ENCODE results near the gene MTFP1.

MTFP1 gene

DNA sequence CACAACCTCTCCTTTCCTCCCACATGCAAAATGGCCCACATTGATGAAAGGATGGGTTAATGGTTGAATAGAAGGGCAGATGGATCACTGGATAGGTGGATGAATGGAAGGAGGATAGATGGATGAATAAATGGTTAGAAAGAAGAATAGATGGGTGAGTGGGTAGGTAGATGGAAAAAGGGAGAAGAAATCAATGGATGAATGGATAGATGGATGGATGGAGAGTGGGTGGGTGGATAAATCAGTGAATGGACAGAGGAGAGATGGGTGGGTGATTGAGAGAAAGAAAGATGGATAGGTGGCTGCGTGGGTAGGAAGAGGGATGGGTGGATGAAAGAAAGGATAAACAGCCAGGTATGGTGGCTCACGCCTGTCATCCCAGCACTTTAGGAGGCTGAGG is 45.1 kb downstream of the MTFP1 start:
- Histone ChIP-seq H3K4me1 (ENCODE audit: control insufficient read depth, insufficient read depth, low read depth, low read length) (no peaks in the 10 kb centered on the region), H3K23ac (ENCODE audit: low read length in 2 of 2) (no peak overlapping the region), H3K4me3 (ENCODE audit: insufficient read depth in 1 of 2, low read depth in 1 of 2, low read length in 2 of 2) (no peak overlapping the region), H3K4ac (ENCODE audit: low read depth in 1 of 2, low read length in 2 of 2) (no peak overlapping the region), H3K36me3 (ENCODE audit: control insufficient read depth in 1 of 2, insufficient read depth in 2 of 2, low read depth in 1 of 2, low read length in 2 of 2) (no peaks in the 10 kb centered on the region), H4K91ac (ENCODE audit: low read length) (no peak overlapping the region), H4K8ac (ENCODE audit: low read length) (no peak overlapping the region), H2AFZ (ENCODE audit: low read depth, low read length) (no peak overlapping the region), H2BK5ac (ENCODE audit: low read depth, low read length, poor library complexity, severe bottlenecking) (no peak overlapping the region), H3K27me3 (ENCODE audit: control insufficient read depth in 1 of 2, insufficient read depth in 1 of 2, low read length in 2 of 2) (peaks cover 66 to 68% of the 10 kb centered on the region in 2 experiments), H2AK5ac (ENCODE audit: low read length, severe bottlenecking) (no peak overlapping the region), H2BK15ac (ENCODE audit: low read depth, poor library complexity, severe bottlenecking) (no peak overlapping the region), H3K18ac (ENCODE audit: low read depth in 1 of 2, low read length in 2 of 2) (no peak overlapping the region), H3K79me1 (replicated peaks; ENCODE audit: low read length, poor library complexity, severe bottlenecking) (no peaks in the 10 kb centered on the region), H3K27ac (ENCODE audit: low read length, poor library complexity, severe bottlenecking) (no peak overlapping the region), H3K14ac (ENCODE audit: low read length in 2 of 2) (no peak overlapping the region), H2BK120ac (ENCODE audit: low read depth, low read length) (no peak overlapping the region), H3K9me3 (ENCODE audit: control insufficient read depth, low read length) (no peaks in the 10 kb centered on the region), H3K4me2 (ENCODE audit: low read length, poor library complexity, severe bottlenecking) (no peak overlapping the region), H3K9ac (ENCODE audit: low read length) (no peak overlapping the region), H2BK12ac (ENCODE audit: low read length in 2 of 2) (no peak overlapping the region)
- DNase-seq, result no peak
- whole genome bisulfite sequencing, result 45% methylated on average over 1 of the region's 2 CpGs

DNA sequence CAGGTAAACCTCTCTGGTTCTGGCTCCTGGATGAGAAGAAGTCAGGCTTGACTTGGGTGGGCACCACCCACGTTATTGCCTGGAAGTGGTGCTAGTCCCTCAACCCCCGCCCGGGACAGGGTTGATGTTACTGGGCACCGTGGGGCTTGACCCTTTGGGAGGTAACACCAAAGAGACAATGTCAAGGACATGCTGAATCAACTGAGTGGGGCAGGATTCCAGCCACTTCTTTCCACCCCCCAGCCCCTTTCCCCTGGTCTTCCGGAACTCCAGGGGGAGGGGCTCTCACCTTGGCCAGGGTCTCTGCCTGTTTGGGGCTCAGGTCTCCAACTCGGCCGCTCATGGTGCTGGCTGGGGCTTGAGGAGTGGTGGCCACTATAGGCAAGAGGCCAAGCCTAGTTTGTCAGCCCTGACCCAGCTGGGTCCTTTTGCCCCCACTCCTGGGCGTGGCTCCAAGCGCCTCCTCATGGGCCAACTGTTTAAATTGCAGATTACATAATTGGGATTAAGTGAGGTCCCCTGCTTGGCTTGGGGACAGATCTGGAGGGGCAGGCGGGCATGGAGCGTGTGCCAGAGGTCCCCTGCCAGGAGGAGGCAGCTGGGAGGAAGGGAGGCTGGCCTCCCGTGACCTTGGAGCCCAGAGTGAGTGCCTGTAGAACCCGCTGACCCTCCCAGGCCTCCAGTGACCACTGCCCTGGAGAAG is 46.2 kb downstream of the MTFP1 start, which contains the start of gene SEC14L3:
TSS of gene SEC14L3 (minus strand) at position 402 of the 703 bp plus-strand sequence. CDS start at position 343, 59 bp downstream.
- Histone ChIP-seq H3K18ac (ENCODE audit: low read depth in 1 of 2, low read length in 2 of 2) (no peak within 1 kb of the TSS), H2BK12ac (ENCODE audit: low read length in 2 of 2) (no peak within 1 kb of the TSS), H3K4me2 (ENCODE audit: low read length, poor library complexity, severe bottlenecking) (no peak within 1 kb of the TSS), H3K9ac (ENCODE audit: low read length) (no peak within 1 kb of the TSS), H2BK15ac (ENCODE audit: low read depth, poor library complexity, severe bottlenecking) (no peak within 1 kb of the TSS), H3K4ac (ENCODE audit: low read depth in 1 of 2, low read length in 2 of 2) (no peak within 1 kb of the TSS), H3K27ac (ENCODE audit: low read length, poor library complexity, severe bottlenecking) (no peak within 1 kb of the TSS), H3K79me1 (replicated peaks; ENCODE audit: low read length, poor library complexity, severe bottlenecking) (no peaks in the 10 kb centered on the region), H3K4me1 (ENCODE audit: control insufficient read depth, insufficient read depth, low read depth, low read length) (no peaks in the 10 kb centered on the region), H2BK5ac (ENCODE audit: low read depth, low read length, poor library complexity, severe bottlenecking) (no peak within 1 kb of the TSS), H2AFZ (ENCODE audit: low read depth, low read length) (no peak within 1 kb of the TSS), H3K36me3 (ENCODE audit: control insufficient read depth in 1 of 2, insufficient read depth in 2 of 2, low read depth in 1 of 2, low read length in 2 of 2) (no peaks in the 10 kb centered on the region), H3K9me3 (ENCODE audit: control insufficient read depth, low read length) (no peaks in the 10 kb centered on the region), H4K91ac (ENCODE audit: low read length) (no peak within 1 kb of the TSS), H3K14ac (ENCODE audit: low read length in 2 of 2) (no peak within 1 kb of the TSS), H3K23ac (ENCODE audit: low read length in 2 of 2) (no peak within 1 kb of the TSS), H2BK120ac (ENCODE audit: low read depth, low read length) (no peak within 1 kb of the TSS), H4K8ac (ENCODE audit: low read length) (no peak within 1 kb of the TSS), H3K27me3 (ENCODE audit: control insufficient read depth in 1 of 2, insufficient read depth in 1 of 2, low read length in 2 of 2) (peaks cover 68 to 71% of the 10 kb centered on the region in 2 experiments), H3K4me3 (ENCODE audit: insufficient read depth in 1 of 2, low read depth in 1 of 2, low read length in 2 of 2) (no peak within 1 kb of the TSS), H2AK5ac (ENCODE audit: low read length, severe bottlenecking) (no peak within 1 kb of the TSS)
- no peak for DNase-seq
- WGBS, result 74% methylated on average over 13 of the region's 13 CpGs

DNA sequence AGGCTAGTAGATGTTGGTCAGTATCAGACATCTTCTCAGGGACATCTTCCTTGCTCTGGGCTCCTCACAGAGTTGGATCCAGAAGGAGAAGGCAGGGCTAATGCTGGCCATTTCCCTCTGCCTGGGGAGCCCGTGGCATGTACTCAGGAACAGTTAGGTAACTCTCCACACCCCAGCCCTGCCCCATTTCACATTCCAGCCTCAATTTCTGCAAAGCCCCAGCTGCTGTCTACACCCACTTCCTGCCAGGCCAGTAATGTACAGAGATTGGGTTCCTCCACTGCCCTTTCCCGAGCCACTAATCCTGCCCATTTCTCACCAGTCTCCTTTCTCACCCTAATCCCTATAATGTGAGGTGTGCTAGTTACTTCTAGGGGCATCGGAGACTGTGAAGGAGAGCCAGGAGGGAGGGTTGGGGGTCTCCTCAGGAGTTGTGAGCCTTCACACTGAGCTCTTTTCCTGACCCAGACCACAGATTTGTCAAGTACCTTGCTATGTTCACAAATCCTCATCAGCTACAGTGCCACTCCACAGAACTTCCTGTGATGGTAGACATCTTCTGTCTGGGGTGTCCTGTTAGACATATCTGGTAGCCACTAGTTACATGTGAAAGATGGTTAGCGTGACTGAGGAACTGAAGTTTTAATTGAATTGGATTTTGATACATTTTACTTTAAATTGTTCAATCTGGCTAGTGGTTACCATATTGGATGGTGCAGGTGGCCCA is 47.6 kb downstream of the MTFP1 start:
- no peak overlapping the region for H3K14ac ChIP-seq (ENCODE audit: low read length in 2 of 2)
- H2BK120ac ChIP-seq (ENCODE audit: low read depth, low read length), result no peak overlapping the region
- H2BK12ac ChIP-seq (ENCODE audit: low read length in 2 of 2), result no peak overlapping the region
- H3K4me2 ChIP-seq (ENCODE audit: low read length, poor library complexity, severe bottlenecking), result no peak overlapping the region
- 50% methylated on average over 4 of the region's 4 CpGs for WGBS
- H2AFZ ChIP-seq (ENCODE audit: low read depth, low read length), result no peak overlapping the region
- H3K23ac ChIP-seq (ENCODE audit: low read length in 2 of 2), result no peak overlapping the region
- no peak for DNase-seq
- H3K4me3 ChIP-seq (ENCODE audit: insufficient read depth in 1 of 2, low read depth in 1 of 2, low read length in 2 of 2), result no peak overlapping the region
- no peak overlapping the region for H4K91ac ChIP-seq (ENCODE audit: low read length)
- H3K9me3 ChIP-seq (ENCODE audit: control insufficient read depth, low read length), result no peaks in the 10 kb centered on the region
- H3K18ac ChIP-seq (ENCODE audit: low read depth in 1 of 2, low read length in 2 of 2), result no peak overlapping the region
- no peaks in the 10 kb centered on the region for H3K79me1 ChIP-seq (replicated peaks; ENCODE audit: low read length, poor library complexity, severe bottlenecking)
- H2AK5ac ChIP-seq (ENCODE audit: low read length, severe bottlenecking), result no peak overlapping the region
- H3K27me3 ChIP-seq (ENCODE audit: control insufficient read depth in 1 of 2, insufficient read depth in 1 of 2, low read length in 2 of 2), result peaks cover 71 to 77% of the 10 kb centered on the region in 2 experiments
- H3K9ac ChIP-seq (ENCODE audit: low read length), result no peak overlapping the region
- H4K8ac ChIP-seq (ENCODE audit: low read length), result no peak overlapping the region
- no peak overlapping the region for H3K27ac ChIP-seq (ENCODE audit: low read length, poor library complexity, severe bottlenecking)
- H3K36me3 ChIP-seq (ENCODE audit: control insufficient read depth in 1 of 2, insufficient read depth in 2 of 2, low read depth in 1 of 2, low read length in 2 of 2), result no peaks in the 10 kb centered on the region
- no peak overlapping the region for H2BK15ac ChIP-seq (ENCODE audit: low read depth, poor library complexity, severe bottlenecking)
- H2BK5ac ChIP-seq (ENCODE audit: low read depth, low read length, poor library complexity, severe bottlenecking), result no peak overlapping the region
- no peak overlapping the region for H3K4ac ChIP-seq (ENCODE audit: low read depth in 1 of 2, low read length in 2 of 2)
- H3K4me1 ChIP-seq (ENCODE audit: control insufficient read depth, insufficient read depth, low read depth, low read length), result no peaks in the 10 kb centered on the region

DNA sequence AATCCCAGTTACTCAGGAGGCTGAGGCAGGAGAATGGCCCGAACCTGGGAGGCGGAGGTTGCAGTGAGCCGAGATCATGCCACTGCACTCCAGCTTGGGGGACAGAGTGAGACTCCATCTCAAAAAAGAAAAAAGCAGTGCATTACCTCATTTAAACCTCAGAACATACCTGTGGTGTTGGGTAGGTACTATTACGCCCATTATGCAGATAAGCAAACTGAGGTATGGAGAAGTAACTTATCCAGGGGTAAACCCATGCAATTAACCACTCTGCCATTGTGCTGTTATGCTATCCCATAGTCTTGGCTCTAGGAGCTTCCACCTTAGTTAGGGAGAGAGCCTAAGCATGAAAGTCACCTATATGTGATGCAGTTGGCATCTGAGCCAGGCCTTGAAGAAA is 48.6 kb downstream of the MTFP1 start:
- no peaks in the 10 kb centered on the region for H3K4me1 ChIP-seq (ENCODE audit: control insufficient read depth, insufficient read depth, low read depth, low read length)
- H2BK120ac ChIP-seq (ENCODE audit: low read depth, low read length), result no peak overlapping the region
- H3K79me1 ChIP-seq (replicated peaks; ENCODE audit: low read length, poor library complexity, severe bottlenecking), result no peaks in the 10 kb centered on the region
- 97% methylated on average over 3 of the region's 4 CpGs for WGBS
- no peak overlapping the region for H2BK5ac ChIP-seq (ENCODE audit: low read depth, low read length, poor library complexity, severe bottlenecking)
- H4K91ac ChIP-seq (ENCODE audit: low read length), result no peak overlapping the region
- no peak overlapping the region for H3K4me2 ChIP-seq (ENCODE audit: low read length, poor library complexity, severe bottlenecking)
- H3K36me3 ChIP-seq (ENCODE audit: control insufficient read depth in 1 of 2, insufficient read depth in 2 of 2, low read depth in 1 of 2, low read length in 2 of 2), result no peaks in the 10 kb centered on the region
- no peak overlapping the region for H3K23ac ChIP-seq (ENCODE audit: low read length in 2 of 2)
- no peak overlapping the region for H3K4ac ChIP-seq (ENCODE audit: low read depth in 1 of 2, low read length in 2 of 2)
- H3K14ac ChIP-seq (ENCODE audit: low read length in 2 of 2), result no peak overlapping the region
- H3K9ac ChIP-seq (ENCODE audit: low read length), result no peak overlapping the region
- H2BK12ac ChIP-seq (ENCODE audit: low read length in 2 of 2), result no peak overlapping the region
- peaks cover 70 to 72% of the 10 kb centered on the region in 2 experiments for H3K27me3 ChIP-seq (ENCODE audit: control insufficient read depth in 1 of 2, insufficient read depth in 1 of 2, low read length in 2 of 2)
- no peak overlapping the region for H2AFZ ChIP-seq (ENCODE audit: low read depth, low read length)
- DNase-seq, result no peak
- H2AK5ac ChIP-seq (ENCODE audit: low read length, severe bottlenecking), result no peak overlapping the region
- H3K18ac ChIP-seq (ENCODE audit: low read depth in 1 of 2, low read length in 2 of 2), result no peak overlapping the region
- no peak overlapping the region for H2BK15ac ChIP-seq (ENCODE audit: low read depth, poor library complexity, severe bottlenecking)
- no peak overlapping the region for H3K27ac ChIP-seq (ENCODE audit: low read length, poor library complexity, severe bottlenecking)
- H3K4me3 ChIP-seq (ENCODE audit: insufficient read depth in 1 of 2, low read depth in 1 of 2, low read length in 2 of 2), result no peak overlapping the region
- H3K9me3 ChIP-seq (ENCODE audit: control insufficient read depth, low read length), result no peaks in the 10 kb centered on the region
- no peak overlapping the region for H4K8ac ChIP-seq (ENCODE audit: low read length)

Data from mesenchymal stem cell (in vitro differentiated cells and primary cell).